Measurements from ENCODE around the gene HENMT1.

DNA sequence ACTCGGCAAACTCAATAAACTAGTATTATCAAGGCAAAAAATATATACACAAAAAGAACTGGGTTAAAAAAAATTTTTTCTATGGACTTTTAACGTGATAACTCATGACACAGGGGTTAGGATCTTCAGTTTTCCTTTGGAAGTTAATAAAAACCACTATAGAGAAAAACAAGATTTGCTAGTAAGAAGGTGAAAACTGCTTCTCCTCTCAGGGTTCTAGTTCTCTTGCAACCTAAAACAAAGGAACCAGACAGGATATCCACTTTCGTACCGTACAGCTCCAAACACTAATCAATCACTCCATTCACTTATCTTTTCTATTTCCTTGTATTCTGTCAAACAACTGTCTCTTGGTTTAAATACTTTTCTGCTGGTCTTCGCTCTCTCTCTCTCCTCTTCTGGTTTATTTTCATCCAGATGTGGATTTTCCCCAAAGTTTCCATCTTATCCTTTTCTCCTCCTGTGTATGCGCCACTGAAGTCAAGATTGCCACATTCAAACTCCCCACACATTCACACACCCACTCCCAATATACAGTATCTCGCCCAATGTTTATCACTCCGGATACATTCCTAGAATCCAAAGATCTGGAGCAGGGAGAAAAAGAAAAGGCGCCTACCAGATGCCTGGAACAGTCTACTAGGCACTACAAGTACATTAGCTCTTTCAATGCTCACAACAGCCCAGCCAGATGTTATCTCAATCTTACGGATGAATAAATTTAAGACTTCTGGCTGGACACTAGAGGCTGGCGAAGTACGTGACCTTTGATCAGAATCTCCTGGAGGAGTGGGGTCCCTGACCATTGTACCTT, 30.4 kb upstream of the HENMT1 start:
- TF ChIP-seq RAD21 (IDR thresholded peaks at IDR 0.05; ENCODE audit: low read depth): no peak
- no peak for TF ChIP-seq YY1 (IDR thresholded peaks at IDR 0.05; ENCODE audit: low read depth)
